PC-9 (cell line): ENCODE data around the gene PLA2G2D.

Source experiments
- CTCF ChIP-seq: fragments of 200-600 bp; sonication (generic); conservative IDR thresholded peaks from 2 replicates; pipeline ENCODE4 v1.6.1; 2017; ENCODE audit warnings: mixed run types, antibody characterized with exemption, mild to moderate bottlenecking, moderate library complexity
- EZH2 ChIP-seq: fragments of 200-600 bp; sonication (generic); IDR thresholded peaks from 2 replicates; pipeline ENCODE4 v1.8.0; 2017; ENCODE audit warnings: antibody characterized with exemption, low read depth

- no peak for TF ChIP-seq CTCF
- TF ChIP-seq EZH2 = no peak
Observed at GRCh38 chr1:20076223-20076622, 43.1 kb downstream of the PLA2G2D start.
